ENCODE results near the gene GSTK1. TPM values are rescaled to one million over a fixed set of nuclear protein-coding genes. Genes with fewer than 3 reads are reported as not detected.

The GSTK1 gene
- total RNA-seq, 1 experiment from 2014 or later: 239 TPM

GRCh38 chr7:143223784-143224183 lies 39.5 kb upstream of the GSTK1 start:
- no peaks in the 10 kb centered on the region for H3K36me3 ChIP-seq (ENCODE audit: low read depth)
- DNase-seq: peak; percentile 50 to 84
- peak overlapping the region; percentile 42 for H3K4me2 ChIP-seq
- H3K27ac ChIP-seq: no peak overlapping the region
- no peaks in the 10 kb centered on the region for H4K20me1 ChIP-seq (ENCODE audit: insufficient read depth)
- H3K4me1 ChIP-seq (replicated peaks; ENCODE audit: insufficient read depth): peaks cover 25% of the 10 kb centered on the region
- no peak overlapping the region for H2AFZ ChIP-seq
- no peaks in the 10 kb centered on the region for H3K27me3 ChIP-seq (ENCODE audit: insufficient read depth, low read depth)
- H3F3A ChIP-seq (ENCODE audit: insufficient read depth, low read depth): peaks cover 8% of the 10 kb centered on the region; the same call in 1 of the 2 replicates
- BruUV-seq (replicated peaks): no TSS peak
- no peaks in the 10 kb centered on the region for H3K9me3 ChIP-seq (ENCODE audit: insufficient read depth, low read depth)
- ChIA-PET POLR2A (ENCODE audit: unreplicated experiment) (no interaction called here), CTCF (no interaction called here)
- no peaks in the 10 kb centered on the region for H3K9me2 ChIP-seq (ENCODE audit: insufficient read depth)
- TF ChIP-seq, protein P1, sequence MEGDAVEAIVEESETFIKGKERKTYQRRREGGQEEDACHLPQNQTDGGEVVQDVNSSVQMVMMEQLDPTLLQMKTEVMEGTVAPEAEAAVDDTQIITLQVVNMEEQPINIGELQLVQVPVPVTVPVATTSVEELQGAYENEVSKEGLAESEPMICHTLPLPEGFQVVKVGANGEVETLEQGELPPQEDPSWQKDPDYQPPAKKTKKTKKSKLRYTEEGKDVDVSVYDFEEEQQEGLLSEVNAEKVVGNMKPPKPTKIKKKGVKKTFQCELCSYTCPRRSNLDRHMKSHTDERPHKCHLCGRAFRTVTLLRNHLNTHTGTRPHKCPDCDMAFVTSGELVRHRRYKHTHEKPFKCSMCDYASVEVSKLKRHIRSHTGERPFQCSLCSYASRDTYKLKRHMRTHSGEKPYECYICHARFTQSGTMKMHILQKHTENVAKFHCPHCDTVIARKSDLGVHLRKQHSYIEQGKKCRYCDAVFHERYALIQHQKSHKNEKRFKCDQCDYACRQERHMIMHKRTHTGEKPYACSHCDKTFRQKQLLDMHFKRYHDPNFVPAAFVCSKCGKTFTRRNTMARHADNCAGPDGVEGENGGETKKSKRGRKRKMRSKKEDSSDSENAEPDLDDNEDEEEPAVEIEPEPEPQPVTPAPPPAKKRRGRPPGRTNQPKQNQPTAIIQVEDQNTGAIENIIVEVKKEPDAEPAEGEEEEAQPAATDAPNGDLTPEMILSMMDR (conservative IDR thresholded peaks at IDR 0.05): no peak
- TF ChIP-seq EZH2 (IDR thresholded peaks at IDR 0.05; ENCODE audit: low read depth): no peak
- no peak overlapping the region for H3K4me3 ChIP-seq
- no peaks in the 10 kb centered on the region for H3K79me2 ChIP-seq (ENCODE audit: low read depth)
- intact Hi-C loops (cut with micrococcal nuclease; ENCODE audit: unreplicated experiment): no loop called here

- no TSS peak for BruUV-seq (replicated peaks)
- 0 out of 2 replicates have a peak overlapping the region, but pooled peaks have one; percentile 28 for H2AFZ ChIP-seq
- CTCF ChIA-PET: no interaction called here
- H3K4me1 ChIP-seq (replicated peaks; ENCODE audit: insufficient read depth): peaks cover 25% of the 10 kb centered on the region
- no peaks in the 10 kb centered on the region for H3K36me3 ChIP-seq (ENCODE audit: low read depth)
- DNase-seq: no peak
- H3K27me3 ChIP-seq (ENCODE audit: insufficient read depth, low read depth): no peaks in the 10 kb centered on the region
- intact Hi-C loops (cut with micrococcal nuclease; ENCODE audit: unreplicated experiment): no loop called here
- H3K27ac ChIP-seq: no peak overlapping the region
- peaks cover 8% of the 10 kb centered on the region; the same call in 1 of the 2 replicates for H3F3A ChIP-seq (ENCODE audit: insufficient read depth, low read depth)
- H4K20me1 ChIP-seq (ENCODE audit: insufficient read depth): no peaks in the 10 kb centered on the region
- POLR2A ChIA-PET (ENCODE audit: unreplicated experiment): no interaction called here
- H3K79me2 ChIP-seq (ENCODE audit: low read depth): no peaks in the 10 kb centered on the region
- no peak overlapping the region for H3K4me2 ChIP-seq
- TF ChIP-seq, protein P1 (conservative IDR thresholded peaks at IDR 0.05): no peak
- TF ChIP-seq EZH2 (IDR thresholded peaks at IDR 0.05; ENCODE audit: low read depth): no peak
- H3K9me2 ChIP-seq (ENCODE audit: insufficient read depth): no peaks in the 10 kb centered on the region
- H3K9me3 ChIP-seq (ENCODE audit: insufficient read depth, low read depth): no peaks in the 10 kb centered on the region
- H3K4me3 ChIP-seq: no peak overlapping the region
These were observed 38.2 kb upstream of the GSTK1 start for GRCh38 chr7:143225047-143225446.

DNA sequence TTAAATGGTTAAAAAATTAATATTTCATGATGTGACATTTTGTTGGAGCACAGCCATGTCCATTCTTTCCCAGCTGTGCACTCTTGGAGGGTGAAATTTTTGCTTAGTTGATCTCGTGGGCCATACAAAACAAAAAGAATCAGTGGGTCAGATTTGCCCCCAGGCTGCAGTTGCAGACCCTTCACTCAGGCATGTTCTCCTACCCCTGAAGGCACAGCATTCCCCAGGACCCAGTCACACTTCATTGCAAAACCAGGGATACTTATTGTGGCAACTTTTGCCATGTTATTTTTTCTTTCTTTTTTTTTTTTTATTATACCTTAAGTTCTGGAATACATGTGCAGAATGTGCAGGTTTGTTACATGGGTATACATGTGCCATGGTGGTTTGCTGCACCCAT lies 35.4 kb upstream of the GSTK1 start:
- peaks cover 25% of the 10 kb centered on the region for H3K4me1 ChIP-seq (replicated peaks; ENCODE audit: insufficient read depth)
- H3K27ac ChIP-seq: no peak overlapping the region
- TF ChIP-seq, protein P1 (conservative IDR thresholded peaks at IDR 0.05): no peak
- no peak for TF ChIP-seq EZH2 (IDR thresholded peaks at IDR 0.05; ENCODE audit: low read depth)
- H3K36me3 ChIP-seq (ENCODE audit: low read depth): no peaks in the 10 kb centered on the region
- no peaks in the 10 kb centered on the region for H3K79me2 ChIP-seq (ENCODE audit: low read depth)
- intact Hi-C loops (cut with micrococcal nuclease; ENCODE audit: unreplicated experiment): no loop called here
- H2AFZ ChIP-seq: no peak overlapping the region
- H3F3A ChIP-seq (ENCODE audit: insufficient read depth, low read depth): peaks cover 8% of the 10 kb centered on the region; the same call in 1 of the 2 replicates
- no TSS peak for BruUV-seq (replicated peaks)
- H3K4me2 ChIP-seq: no peak overlapping the region
- ChIA-PET CTCF (no interaction called here), POLR2A (ENCODE audit: unreplicated experiment) (no interaction called here)
- DNase-seq: peak; percentile 6 to 65
- H3K9me2 ChIP-seq (ENCODE audit: insufficient read depth): no peaks in the 10 kb centered on the region
- H3K4me3 ChIP-seq: no peak overlapping the region
- no peaks in the 10 kb centered on the region for H3K27me3 ChIP-seq (ENCODE audit: insufficient read depth, low read depth)
- no peaks in the 10 kb centered on the region for H4K20me1 ChIP-seq (ENCODE audit: insufficient read depth)
- H3K9me3 ChIP-seq (ENCODE audit: insufficient read depth, low read depth): no peaks in the 10 kb centered on the region

Data from PC-9 (cell line).